ENCODE measurements around the gene B3GALNT1. TPM values are rescaled to one million over a fixed set of nuclear protein-coding genes. Genes with fewer than 3 reads are reported as not detected.
A peak's percentile ranks its signal among the peaks of the same experiment; 100 is the strongest.
"Not testable (repeated sequence)": the region's sequence is repeated elsewhere in the genome, so short reads cannot be mapped to it uniquely, and the experiment has no call there.

The B3GALNT1 gene
- total RNA-seq, 1 donor from 2014 or later, result 3.3 TPM

GRCh38 chr3:161034913-161035550 is 70.1 kb downstream of the B3GALNT1 start:
- peak overlapping the region; percentile 35 for H3K27ac Mint-ChIP-seq
- H3K4me3 Mint-ChIP-seq; H3K9me3 Mint-ChIP-seq; H3K4me1 Mint-ChIP-seq; H3K27me3 Mint-ChIP-seq; H3K36me3 Mint-ChIP-seq (ENCODE audit: low read depth): not testable (repeated sequence)
- intact Hi-C loops (cut with micrococcal nuclease), result loop anchor here (2.0 kb wide), 1 partner anchor 34 kb away; no protein-coding TSS in a partner anchor
- peak; percentile 58 for DNase-seq

Other genes starting within 250 kb of the B3GALNT1 start
- gene NMD3, start 116.0 kb upstream of the B3GALNT1 start, total RNA-seq, result 78.2 and 81.8 TPM in 2 replicates